GM18909 (cell line): ENCODE measurements around the gene EIF6.
"Not testable (repeated sequence)": the region's sequence is repeated elsewhere in the genome, so short reads cannot be mapped to it uniquely, and the experiment has no call there.

Experiments
- ATAC-seq: cut with Tn5 transposase; IDR thresholded peaks from one replicate; pipeline ENCODE4 v1.9.1; 2021; ENCODE audit warnings: mild to moderate bottlenecking; ENCODE audit not compliant: unreplicated experiment, poor library complexity

EIF6 gene

DNA sequence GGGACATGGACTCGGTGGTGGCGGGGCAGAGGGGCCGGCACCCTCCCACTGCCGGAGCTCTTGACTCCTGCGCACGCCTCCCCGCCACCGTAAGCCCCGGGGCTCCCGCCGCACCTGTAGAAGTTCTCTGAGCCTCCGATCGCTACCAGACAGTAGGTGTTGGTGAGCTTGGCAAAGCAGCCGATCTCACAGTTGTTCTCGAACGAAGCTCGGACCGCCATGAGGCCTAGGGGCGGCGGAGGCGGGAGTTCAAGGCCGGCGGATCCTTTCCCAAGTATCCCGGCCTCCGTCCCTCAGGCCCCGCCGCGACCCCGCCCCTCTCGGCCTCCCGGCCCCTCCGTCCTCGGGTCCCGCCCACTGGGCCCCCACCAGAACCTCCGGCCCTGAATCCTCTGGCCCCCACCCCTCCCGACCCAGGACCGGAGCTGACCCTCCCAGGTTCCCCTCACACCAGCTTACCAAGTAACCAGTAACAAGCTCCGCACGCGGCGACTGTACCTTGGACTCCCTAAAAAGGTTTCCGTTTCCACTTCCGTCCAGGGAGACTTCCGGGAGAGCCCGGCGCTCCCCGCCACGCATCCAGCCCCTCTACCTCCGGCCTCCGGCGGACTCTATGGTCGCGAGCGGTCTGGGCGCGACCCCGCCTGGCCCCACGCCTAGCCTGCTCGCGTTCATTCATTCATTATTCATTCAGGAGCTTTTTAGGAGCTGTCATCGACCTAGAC is at the start of gene EIF6:
Gene EIF6 (minus strand): TSS at position 506 of the 725 bp plus-strand sequence. CDS start 285 bp downstream, at position 221.
- peak; percentile 87 for ATAC-seq

DNA sequence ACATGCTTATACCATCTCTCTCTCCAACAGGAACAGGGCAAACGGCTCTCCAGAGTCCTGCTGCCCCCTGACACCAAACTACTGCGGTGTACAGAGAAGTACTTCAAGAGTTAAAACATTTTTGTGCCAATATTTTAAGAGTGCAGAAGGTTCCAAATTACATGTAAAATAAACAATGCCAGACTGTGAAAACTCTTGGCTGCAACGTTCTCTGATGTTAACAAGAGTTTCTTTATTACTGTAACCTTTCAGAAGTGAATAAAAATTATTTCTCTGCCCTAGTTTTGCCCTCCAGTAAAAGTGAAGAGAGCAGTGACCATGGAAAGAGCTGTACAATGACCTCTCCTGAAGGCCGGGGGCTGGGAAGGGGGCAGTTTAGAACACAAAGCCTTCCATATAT is 49.0 kb upstream of the EIF6 start:
- ATAC-seq, result no peak

DNA sequence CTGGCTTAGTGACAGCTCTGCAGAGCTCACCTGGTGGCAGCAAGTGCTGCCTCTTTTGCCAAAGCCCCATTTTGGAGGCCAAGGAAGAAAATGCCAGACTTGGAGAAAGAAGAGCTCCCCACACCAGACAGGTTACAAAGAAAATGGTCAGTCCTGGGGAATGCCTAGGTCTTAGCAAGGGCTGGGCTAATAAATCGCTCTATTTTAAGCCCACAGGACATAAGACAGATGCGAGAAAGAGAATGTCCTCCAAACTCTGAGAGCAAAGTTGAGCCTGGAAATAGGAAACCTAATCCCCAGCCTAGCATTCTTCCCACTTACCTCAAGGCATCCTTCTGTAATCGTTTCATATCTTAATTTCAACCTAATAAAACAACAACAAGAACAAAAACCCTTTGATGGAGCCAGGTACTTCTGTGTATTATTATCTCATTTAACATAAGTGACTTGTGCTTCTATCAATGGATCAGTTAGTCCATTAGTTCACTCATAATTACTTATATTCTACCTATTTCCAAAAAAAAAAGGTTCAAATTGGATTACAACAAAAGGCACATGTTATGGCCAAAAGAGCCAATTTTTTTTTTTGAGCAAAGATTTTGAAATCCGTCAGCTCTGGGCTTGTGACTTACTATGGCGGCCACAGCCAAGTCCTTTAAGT is 48.1 kb upstream of the EIF6 start:
- no peak for ATAC-seq

DNA sequence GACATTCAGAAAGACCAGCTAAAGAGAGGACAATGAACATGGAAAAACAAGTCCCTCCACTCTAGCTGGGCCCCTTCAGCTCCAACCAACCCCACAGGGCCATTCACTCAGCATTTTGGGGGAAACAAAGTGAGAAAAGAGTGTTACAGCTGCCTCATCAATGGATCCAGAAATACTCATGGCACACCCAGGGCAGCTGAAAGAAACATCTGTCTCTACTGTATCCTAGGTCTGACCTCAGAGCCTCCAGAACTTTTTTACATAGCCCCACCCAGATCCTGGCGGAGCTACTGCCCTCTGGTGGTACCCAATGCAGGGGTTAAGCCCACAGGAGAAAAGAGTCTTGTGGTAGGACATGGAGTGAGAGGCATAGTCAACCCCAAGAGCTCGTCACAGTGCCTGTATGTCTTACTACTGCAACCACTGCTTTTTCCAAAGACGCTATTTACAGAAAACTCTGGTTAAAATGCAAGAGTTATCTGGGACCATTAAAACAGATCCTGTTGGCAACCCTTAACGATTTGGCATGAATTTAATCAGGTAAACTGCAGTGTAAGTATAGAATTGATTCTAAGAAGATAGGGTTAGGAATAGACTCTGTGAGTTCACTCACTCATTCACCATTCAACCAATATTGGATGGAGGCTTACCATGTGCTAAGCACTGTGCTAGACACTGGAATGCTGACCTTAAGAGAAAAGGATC is 45.0 kb upstream of the EIF6 start:
- ATAC-seq, result no peak

DNA sequence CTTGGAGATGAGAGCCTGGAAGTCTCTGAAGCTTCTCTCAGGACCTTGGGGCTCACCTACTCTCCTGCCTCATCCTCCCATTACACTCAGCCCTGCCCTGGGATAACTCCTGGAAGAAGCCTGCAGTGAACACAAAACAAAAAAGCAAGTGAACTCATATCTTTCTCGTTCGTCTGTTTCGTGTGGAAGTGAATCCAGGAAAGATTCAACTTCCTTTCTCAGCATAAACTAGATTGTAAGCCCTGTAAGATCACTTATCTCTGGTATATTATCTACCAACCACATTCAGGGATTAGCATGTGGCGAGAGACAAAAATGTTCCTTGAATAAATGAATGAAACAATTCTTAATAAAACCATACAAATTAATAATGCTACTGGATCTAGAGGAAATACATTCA is 44.1 kb upstream of the EIF6 start:
- ATAC-seq, result no peak

DNA sequence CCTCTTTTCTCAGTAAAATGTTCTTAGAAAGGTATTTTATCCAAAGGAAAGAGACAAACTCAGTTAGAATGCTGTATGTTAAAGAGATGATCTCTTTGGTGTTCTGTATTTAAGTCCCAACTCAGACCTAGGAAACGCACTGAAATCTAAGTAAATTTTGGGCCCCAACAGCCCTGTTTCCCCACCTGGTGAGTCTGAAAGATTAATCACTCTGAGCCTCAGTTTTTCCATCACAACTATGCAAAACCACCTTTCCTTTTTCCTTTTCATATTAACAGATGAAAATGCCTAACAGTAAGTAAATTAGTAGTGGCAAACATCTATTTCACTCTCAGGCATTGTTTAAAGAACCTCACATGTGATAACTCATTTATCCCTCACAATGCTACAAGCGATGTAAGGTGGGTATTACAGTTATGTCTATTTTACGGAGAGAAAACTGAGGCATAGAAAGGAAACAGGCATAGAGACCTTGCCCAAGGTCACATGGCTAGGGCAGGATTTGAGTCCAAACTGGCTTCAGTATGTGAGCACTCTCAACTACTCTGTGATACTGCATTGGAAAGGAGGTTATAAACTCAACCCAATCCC is 43.6 kb upstream of the EIF6 start:
- no peak for ATAC-seq

DNA sequence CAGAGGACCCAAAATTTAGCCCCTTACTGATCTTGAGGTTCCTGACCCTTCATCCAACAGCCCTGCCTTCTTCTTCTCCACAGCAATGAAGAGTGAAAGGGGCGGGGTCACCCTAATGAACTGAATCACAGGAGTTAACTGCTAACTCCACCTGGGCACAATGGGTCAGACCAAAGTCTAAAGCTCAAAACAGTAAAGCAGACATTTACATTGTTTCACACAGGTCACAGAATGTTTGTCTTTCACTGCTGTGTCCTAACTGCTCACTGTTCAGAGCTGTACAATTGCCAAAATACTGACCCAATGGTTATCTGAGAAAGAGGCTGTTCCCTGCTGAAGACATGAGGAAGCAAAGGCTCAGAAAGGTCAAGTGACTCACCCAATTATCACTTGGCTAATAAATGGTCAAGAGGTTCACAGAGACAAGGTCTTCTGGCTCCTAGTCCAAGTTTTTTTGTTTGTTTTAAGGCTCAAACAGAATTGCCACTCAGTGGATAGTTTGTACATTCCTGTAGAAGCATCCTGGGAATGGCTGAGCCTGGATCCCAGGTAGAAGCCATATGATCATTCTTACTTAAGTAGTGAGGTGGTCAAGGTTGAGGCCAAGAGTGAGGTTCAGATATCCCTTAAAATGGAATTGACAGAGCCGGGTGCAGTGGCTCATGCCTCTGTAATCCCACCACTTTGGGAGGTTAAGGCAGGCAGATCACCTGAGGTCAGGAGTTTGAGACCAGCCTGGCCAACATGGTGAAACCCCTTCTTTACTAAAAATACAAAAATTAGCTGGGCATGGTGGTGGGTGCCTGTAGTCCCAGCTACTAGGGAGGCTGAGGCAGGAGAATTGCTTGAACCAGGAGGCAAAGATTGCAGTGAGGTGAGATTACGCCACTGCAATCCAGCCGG is 42.8 kb upstream of the EIF6 start:
- ATAC-seq, result no peak

DNA sequence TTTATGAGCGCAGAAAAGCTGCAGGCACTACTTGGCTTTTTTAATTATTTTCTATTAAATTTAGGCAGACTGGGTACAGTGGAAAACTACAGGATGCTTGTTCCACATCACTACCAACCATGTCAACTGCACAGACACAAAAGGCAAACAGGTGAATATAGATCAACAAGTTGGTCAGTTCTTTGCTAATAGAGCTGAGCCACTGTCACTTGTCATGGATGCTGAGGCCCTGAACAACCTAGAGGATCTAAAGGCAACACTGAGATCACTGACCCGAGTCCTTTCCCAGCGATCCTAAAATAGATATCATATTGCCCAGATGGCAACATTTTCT is 42.1 kb upstream of the EIF6 start:
- ATAC-seq, result no peak

DNA sequence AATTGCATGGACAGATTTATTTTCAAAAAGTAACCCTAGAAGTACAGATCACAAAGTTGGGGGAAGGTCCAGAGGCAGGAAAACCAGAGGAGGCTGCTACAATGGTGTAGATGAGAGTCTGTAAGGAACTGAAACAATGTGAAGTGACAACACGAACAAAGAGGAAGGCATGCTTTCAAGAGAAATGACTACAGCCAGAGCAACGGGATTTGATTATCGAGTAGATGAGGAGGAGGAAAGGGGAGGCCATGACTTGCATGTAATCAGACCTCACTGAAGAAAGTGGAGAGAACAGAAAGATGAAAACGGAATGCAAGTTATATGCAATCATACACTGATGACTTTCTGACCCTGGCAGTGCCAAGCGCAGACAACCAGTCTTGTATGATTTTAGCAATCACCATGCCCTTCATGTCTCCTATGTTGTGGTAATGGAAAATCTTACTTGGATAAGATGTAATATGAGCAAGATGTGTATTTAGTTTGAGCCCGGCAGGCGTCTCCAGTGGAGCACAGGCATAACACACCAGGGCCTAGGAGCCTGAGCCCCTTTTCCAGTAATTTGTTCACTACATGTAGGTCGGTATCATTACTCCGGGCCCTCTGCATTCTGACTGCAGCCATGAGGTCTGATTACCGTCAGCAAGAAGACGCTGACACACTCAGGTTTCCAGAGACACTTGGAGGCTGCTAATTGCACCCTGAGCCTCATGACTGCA is 41.6 kb upstream of the EIF6 start:
- no peak for ATAC-seq

DNA sequence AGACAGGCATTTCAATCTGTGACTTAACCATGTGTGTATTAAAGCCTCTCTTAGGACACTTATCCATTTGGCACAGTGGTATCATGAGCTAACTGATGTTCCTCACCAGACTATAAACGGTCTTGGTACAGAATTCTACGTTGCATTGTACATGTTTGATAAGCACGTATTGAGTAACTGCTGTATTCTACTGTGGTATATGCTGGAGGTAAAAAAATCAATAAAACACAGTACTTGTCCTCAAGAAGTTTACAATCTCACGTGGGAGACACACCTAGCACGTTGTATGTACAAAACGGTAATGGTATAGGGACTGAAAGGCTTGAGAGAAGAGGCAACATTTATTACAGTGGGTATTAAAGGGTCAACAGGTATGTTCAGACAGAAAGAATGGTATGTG is 40.8 kb upstream of the EIF6 start:
- ATAC-seq, result no peak

DNA sequence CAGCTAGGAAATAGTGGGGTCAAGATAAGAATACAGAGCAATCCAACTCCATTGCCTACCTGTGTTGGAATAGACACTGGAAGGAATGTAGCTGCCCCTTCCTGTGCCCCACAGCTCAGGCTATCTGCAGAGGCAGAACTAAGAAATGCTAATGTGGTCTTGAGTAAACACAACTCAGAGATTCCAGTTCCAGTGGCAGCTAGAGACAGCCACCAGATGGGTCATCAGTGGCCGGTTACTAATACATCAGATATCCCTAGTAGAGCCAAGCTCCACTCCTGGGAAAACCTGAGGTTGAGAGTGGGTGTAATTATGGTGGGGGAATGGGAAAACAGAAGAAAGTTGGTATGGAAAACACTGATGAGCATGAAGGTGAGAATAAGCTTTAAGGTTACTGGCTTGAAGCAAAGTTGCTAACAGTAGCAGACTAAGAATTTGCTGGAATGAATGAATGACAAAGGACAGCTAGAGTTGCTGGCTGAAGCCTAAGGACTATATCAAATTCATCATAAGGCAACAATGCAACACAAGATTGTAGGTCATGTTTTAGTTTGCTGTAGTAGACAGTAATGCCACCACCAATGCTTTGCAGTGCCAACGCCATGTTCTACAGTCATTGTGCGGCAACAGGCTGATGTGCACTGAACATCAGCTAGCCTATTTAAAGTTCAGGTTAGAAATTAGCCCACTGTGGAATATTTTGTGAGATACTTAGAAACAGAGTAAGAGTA is 36.0 kb upstream of the EIF6 start:
- ATAC-seq, result no peak

DNA sequence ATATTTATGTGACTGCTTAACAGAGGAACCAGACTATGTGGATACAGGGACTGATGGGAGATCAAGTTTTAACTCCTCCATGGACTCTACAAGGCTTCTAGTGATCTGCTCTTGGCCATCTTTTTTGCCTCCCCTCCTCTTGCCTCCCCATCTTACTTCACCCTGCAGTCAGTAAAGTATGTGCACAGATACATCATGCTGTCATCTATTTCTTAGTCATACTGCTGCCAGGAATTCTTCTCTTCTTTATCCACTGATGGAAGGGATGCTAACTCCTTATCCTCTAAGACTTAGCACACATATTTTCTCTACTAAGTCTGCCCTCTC is 35.3 kb upstream of the EIF6 start:
- ATAC-seq, result no peak

DNA sequence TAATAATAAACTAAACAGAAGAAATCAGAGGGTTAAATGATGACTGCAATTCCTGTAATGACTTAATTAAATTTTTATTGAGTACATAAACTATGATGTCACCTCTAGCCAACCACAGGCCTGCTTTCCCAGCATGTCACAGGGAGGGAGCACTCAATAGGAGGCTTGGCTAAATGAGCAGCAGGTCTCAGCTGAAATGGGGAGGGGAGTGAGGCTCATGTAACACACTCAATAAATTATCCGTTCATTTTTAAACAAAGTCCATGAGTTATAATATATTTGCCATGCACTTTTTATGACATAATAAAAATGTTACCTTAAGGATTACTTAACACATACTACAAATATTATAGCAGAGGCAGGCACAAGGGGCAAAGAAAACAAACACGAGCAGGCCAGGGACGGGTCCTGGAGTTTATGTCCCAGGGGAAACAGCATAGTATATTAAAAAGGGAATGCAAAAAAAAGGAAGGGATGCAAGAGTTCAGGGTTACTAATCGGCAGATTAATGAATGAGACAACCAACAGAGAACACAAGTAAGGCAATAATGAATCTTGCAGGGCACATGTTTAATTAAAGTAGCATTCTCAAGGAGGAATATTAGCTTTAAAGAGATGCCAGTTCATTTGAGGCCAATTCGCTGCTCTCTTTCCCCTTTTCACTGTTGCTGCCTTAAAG is 34.8 kb upstream of the EIF6 start:
- ATAC-seq, result no peak

DNA sequence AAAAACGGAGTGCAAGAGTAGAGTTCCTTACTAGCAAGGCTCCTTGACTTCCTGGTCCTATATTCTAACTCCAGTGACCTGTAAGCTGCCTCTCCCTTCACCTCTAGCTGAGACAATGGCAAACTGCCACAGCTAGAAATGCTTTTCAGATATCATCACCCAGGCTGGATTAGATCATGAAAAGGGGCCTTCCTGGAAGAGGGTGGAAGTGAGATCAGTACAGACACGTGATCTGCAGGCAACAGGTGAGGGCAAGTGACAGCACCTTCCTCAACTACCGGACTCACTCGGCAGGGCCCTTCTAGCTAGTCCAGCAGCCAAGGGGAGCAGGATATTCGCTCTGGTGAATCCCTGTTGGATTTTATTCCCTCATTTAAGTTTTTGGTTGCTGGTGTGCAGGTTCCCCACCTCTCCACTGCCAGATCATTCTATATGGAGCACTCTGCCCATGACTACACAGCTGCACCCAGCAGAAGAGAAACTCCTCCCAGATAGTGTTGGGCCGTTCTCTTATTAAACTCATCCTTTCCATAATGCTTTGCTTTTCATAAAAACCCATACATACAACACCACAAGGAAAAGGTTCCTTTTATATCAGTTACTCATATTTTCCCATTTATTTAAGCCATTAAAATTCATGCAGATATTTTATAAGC is 34.1 kb upstream of the EIF6 start:
- no peak for ATAC-seq

DNA sequence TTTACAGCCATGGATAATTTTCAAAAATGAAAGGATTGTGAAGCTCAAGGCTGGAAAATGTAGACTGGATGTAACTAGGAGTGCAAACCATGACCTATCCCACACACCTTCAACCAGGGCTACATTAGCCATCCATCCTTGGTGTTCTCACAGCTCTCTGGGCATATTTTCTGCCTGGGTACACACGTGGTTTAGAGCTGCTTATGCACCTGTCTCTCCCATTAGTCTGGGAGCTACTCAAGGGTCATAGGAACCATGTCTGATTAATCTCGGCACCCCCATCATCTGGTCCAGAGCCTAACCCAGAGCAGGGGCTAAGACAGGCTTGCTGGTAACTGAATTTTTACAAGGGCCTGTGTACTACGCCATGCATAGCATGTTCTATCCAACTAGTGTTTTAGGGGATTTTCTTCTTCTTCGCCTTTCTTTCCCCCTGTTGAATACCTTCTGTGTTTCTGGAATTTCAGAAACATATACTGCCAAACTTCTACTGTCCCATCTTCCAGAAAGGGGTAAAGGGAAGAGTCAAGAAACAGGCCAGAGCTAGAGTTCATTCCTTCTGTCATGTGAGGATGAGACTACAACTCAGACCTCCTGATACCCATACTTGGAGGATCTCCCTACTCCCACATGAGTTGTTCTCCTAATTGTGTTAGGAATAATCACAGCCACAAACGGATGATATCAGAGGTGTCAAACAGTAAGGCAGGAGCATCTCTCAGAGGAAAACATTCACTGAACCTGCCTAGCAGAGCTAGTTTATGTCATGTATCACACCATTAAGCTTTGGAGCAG is 33.0 kb upstream of the EIF6 start:
- ATAC-seq, result no peak

DNA sequence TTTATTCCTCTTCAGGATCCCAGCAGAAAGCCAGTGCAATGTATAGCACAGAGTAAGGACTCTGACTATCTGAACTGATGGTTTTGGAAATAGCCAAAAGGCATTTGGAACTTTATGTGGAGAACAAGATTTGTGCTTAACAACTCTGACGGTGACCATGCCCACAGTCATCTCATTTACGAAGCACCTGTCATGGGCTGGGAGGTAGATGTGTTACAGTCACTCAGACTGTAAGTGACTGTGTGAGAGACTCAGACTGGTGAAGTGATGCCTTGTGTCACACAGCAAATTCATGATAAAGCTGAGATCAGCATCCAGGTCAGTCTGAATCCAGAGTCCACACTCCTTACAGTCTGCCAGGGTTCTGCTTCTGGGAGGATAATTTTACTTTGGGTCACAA is 31.5 kb upstream of the EIF6 start:
- no peak for ATAC-seq

DNA sequence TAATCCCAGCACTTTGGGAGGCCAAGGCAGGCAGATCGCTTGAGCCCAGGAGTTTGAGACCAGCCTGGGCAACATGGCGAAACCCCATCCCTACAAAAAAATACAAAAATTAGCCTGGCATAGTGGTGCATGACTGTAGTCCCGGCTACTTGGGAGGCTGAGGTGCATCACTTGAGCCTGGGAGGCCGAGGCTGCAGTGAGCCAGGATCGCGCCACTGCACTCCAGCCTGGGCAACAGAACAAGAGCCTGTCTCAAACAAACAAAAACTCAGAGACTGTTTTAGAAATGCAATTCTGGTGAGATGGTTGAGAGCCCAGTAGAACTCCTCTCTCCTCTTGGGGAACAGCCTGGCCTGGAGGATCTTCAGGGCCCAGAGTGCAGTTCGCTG is 31.1 kb upstream of the EIF6 start:
- not testable (repeated sequence) for ATAC-seq
